CD1c-positive myeloid dendritic cell (primary cell): ENCODE results near the gene ABCA8.

Experiments
- DNase-seq: peaks from one replicate; pipeline ENCODE4 v3.0.0-alpha.2; 2016; ENCODE audit errors: extremely low spot score

Gene ABCA8

DNA sequence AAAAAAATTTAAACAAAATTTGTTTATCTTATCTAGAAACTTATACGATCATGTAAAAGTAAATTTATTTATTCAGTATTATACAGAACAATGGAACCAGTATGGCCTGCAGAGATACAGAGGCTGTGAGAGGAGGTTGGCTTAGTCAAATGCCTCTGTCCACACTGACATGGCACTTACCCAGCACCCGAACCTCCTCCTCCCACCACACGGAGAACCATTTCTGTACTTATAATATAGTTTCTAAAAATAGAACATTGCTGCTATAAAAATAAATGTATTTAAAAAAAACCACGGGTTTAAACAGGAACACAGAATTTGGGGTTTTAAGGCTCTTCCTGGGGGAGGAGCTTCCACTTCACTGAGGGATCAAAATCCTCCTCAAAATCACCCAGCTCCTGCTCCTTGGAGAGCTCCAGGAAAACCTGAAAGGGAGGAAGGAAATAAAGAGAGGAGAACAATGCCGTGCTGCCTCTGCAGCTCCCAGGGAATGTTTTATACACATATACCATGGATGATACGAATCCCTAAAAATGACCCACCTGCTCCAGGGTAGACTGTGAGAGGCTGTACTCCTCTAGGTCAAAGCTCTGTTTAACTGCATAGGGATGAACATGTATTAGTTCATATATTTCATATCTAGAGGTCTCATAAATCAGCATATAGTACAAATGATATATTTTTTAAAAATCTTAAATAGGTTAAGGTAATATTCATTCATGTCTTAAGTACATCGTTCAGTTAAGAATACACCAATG lies 87.3 kb downstream of the ABCA8 start:
- DNase-seq = no peak

- no peak for DNase-seq
Observed at GRCh38 chr17:68865584-68865983, 89.6 kb downstream of the ABCA8 start.

GRCh38 chr17:68863091-68863652 lies 92.0 kb downstream of the ABCA8 start:
- no peak for DNase-seq

DNA sequence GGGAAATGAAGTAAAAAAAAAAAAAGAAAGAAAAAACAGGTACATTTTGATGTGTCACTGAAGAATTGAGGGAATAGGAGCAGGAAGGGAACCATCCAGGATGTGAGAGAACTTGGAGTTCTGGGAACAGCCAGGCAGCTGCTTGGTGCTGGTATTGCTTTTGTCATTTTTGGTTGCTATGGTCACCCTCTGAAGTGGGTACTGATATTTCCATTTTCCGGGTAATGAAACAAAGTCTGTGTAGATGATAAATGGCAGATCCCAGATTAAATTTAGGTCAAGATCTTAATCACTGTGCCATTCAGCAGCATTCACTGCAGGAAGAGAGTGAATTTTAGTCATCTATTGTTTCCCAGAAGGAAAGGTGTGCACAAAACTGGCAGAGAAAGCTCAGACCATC lies 93.6 kb downstream of the ABCA8 start:
- no peak for DNase-seq

DNA sequence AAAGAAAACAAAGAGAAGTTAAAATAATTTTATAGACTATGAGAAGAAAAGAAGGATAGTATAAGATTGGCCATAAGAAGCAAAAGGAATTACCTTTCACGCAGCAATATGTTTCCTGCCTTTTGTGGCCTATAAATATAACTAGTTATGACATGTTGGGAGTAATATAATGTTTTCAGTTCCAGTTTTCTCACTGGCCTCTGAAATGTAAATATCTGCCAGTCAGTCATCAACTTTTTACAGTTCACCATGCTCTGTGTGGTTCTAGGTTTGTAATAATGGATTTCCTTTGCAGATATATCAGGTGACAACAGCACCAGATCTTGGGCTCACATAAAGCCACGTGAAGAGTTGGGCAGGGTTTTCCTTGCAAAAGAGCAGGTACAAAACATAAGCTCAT lies 94.3 kb downstream of the ABCA8 start:
- no peak for DNase-seq

- no peak for DNase-seq
Observed at GRCh38 chr17:68854452-68854851, 100.7 kb downstream of the ABCA8 start.

- no peak for DNase-seq
Observed at GRCh38 chr17:68853439-68853838, 101.8 kb downstream of the ABCA8 start.

- no peak for DNase-seq
Observed at GRCh38 chr17:68853036-68853435, 102.2 kb downstream of the ABCA8 start.

DNA sequence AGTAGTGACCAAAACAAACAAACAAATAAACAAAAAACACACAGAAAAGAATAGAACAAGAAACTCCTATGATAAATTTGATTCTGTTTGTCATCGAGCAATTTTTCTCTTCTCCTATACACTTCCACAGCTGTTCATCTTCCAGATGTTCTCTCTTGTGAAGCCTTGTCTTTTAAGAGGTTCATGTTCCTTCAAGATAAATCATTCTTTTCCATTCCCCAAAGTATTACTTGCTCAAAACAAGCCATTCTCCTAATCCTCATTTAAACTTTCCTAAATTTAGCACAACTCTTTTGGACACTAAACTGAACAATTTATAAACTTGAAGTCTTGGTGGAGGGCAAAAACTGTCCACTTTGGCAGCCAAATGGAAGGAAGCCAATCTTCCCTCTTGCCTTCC lies 103.3 kb downstream of the ABCA8 start:
- no peak for DNase-seq

DNA sequence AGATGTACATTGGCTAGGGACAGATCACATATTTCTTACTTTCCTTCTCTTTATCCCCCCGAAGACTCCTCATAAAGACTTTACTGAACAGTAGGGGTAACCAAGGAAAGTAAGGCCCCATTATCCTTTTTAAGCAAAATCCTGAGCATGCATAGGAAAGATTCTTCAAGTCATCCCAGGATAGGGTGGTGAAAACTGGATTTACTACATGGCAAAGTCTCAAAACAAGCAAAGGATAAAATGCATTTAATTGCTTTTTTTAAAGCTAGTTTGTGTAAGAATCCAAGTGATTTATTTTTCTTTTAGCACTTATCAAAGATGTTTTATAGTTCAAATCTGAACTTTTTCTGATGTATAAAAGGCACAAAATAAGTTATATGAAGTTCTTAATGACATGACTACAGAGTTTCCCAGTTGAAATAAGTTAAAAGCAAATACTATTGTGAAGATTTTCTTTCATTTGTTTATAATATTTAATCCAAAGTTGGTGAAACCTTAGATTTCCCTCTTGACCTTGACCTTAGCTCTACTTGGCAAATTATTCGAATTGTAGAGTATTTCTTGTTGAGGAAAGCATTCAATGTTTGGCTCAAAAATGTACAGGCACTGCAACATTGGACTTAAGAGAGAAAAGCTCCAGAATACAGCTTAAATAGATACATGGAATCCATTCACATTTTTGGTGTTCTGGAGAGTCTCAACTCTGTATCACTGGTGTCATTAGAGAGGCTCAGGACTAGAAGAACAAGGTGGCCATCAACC lies 104.3 kb downstream of the ABCA8 start:
- DNase-seq = no peak

- no peak for DNase-seq
Observed at GRCh38 chr17:68849673-68850610, 105.2 kb downstream of the ABCA8 start.

GRCh38 chr17:68847711-68848110 lies 107.5 kb downstream of the ABCA8 start:
- DNase-seq = no peak

DNA sequence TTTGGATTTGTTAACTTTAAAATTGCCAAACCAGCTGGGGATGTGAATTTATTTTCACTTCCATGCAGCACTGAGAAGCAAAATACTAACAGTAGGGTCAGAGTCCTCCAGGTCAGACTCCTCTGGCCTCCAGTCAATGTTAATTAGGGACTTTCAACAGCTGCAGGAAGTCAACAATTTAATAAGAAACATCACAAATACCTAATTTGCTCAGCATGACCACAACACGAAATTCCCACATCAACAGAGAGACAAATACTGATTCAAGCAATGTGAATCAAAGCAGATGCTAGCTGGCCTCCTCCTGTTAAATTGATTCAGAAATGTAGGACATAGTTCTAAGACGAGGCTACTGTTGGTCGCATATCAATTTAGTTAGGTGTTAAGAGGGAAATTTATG lies 111.7 kb downstream of the ABCA8 start:
- DNase-seq = no peak

DNA sequence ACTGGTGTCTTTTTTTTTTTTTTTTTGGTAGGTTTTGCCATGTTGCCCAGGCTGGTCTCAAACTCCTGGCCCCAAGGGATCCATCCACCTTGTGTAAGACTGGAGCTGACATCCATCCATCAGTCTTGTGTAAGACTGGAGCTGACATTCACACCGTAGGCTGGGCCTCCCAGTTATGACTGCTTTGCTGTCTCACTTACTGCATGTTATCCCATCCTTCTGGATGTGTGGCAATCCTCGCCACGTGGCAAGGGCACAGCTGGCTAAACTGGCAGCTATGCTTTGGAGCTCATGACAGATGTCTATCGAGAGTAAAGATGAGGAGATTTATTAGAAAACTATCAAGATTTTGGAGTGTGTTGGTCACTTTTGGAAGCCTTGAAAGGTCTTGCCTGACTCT lies 115.1 kb downstream of the ABCA8 start:
- DNase-seq = no peak

- DNase-seq = peak; percentile 21
Observed at GRCh38 chr17:68835071-68835470, 120.1 kb downstream of the ABCA8 start.

- DNase-seq = no peak
Observed at GRCh38 chr17:68834328-68834836, 120.8 kb downstream of the ABCA8 start.

- DNase-seq = peak; percentile 50
Observed at GRCh38 chr17:68832109-68832802, 122.9 kb downstream of the ABCA8 start.

DNA sequence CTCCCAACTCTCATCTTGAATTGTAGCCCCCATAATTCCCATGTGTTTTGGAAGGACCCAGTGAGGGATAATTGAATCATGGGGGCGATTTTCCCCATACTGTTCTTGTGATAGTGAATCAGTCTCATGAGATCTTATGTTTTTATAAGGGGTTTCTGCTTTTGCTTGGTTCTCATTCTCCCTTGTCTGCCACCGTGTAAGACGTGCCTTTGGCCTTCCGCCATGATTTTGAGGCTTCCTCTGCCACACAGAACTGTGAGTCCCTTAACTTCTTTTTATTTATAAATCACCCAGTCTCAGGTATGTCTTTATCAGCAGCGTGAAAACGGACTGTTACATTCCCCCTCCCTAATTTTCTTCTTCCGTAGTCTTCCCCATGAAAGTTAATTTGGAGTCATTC lies 124.0 kb downstream of the ABCA8 start:
- no peak for DNase-seq

GRCh38 chr17:68830313-68830712 lies 124.9 kb downstream of the ABCA8 start:
- DNase-seq = no peak

DNA sequence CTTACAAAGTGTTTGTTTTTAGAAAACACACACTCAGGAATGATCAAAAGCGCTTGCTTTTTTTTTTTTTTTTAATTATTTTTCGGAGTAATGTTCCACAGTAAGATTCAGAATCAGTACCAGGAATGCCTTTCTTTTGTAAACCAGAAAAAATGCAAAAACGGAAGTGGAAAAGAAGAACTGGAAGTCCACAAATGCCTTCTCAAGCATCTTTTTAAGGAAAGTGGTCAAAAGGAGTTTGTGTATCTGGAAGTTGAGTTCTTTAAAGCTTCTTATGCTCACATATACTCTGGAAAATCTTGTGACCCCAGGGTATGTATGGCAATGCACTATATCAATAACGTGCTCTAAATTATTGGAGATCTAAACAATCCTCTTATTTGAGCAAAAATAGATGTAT lies 126.0 kb downstream of the ABCA8 start:
- peak; percentile 50 for DNase-seq

DNA sequence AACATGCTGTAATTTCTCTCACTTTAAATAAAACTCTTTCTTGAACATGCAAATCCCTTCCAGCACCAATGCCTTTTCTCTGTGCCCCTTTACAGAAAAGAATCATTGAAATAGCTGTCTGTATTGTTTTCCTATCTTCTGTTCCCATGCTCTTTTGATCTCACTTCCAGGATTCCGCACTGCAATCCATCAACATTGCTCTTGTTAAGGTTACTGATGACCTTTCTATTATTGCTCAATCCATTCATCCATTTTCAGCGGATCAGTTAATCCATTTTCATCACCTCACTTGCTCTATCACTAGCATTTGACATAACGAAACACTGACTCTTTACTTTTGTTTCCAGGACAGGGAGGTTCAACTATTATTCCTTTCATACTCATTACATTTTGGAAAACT lies 130.5 kb downstream of the ABCA8 start:
- no peak for DNase-seq
